Muscle of back (tissue), 13 donors: ENCODE measurements around the gene SLC25A36. TPM values are rescaled to one million over a fixed set of nuclear protein-coding genes. Genes with fewer than 3 reads are reported as not detected.

Experiments
- DNase-seq, 3 donors: peaks; one replicate each; pipeline versions ENCODE4 v3.0.0 to v3.0.0-alpha.2; 2013
- long read RNA-seq, 9 donors: transcript quantifications; one replicate each; lab custom pipeline, GENCODE V29; 2026
- polyA plus RNA-seq, 10 donors: library from polyadenylated mRNA; unstranded; fragments of 120-200 nt; gene quantifications; one replicate each; pipeline ENCODE4 v1.2.1, GENCODE V29; 2013; ENCODE audit not compliant: insufficient read length in 10 of 10

SLC25A36 gene, protein sequence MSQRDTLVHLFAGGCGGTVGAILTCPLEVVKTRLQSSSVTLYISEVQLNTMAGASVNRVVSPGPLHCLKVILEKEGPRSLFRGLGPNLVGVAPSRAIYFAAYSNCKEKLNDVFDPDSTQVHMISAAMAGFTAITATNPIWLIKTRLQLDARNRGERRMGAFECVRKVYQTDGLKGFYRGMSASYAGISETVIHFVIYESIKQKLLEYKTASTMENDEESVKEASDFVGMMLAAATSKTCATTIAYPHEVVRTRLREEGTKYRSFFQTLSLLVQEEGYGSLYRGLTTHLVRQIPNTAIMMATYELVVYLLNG
- 10 to 100 TPM; 50.6 to 96.0 (median 72.2) TPM for polyA plus RNA-seq
- long read RNA-seq, donor 1, transcript SLC25A36-201 (7 exons, 1,301 nt): major isoform, 5 of 14 reads
- long read RNA-seq, donor 1, partial matches to known transcripts: 0 of 14 reads
- long read RNA-seq, donor 1, other reads (novel, unspliced or antisense): 0 of 14 reads
- long read RNA-seq, donor 2, partial matches to known transcripts: 0 of 11 reads
- long read RNA-seq, donor 2, other reads (novel, unspliced or antisense): 0 of 11 reads
- long read RNA-seq, donor 3: 0 reads
- long read RNA-seq, donor 4, partial matches to known transcripts: 0 of 11 reads
- long read RNA-seq, donor 4, other reads (novel, unspliced or antisense): 0 of 11 reads
- long read RNA-seq, donor 5, transcript SLC25A36-208 (4 exons, 3,537 nt): major isoform, 8 of 24 reads
- long read RNA-seq, donor 5, transcript SLC25A36-213 (2 exons, 544 nt): minor isoform, 6 of 24 reads
- long read RNA-seq, donor 5, transcript SLC25A36-201 (7 exons, 1,301 nt): minor isoform, 6 of 24 reads
- long read RNA-seq, donor 5, partial matches to known transcripts: 0 of 24 reads
- long read RNA-seq, donor 5, other reads (novel, unspliced or antisense): 0 of 24 reads
- long read RNA-seq, donor 6, transcript SLC25A36-208 (4 exons, 3,537 nt): major isoform, 6 of 21 reads
- long read RNA-seq, donor 6, transcript SLC25A36-201 (7 exons, 1,301 nt): major isoform, 6 of 21 reads
- long read RNA-seq, donor 6, partial matches to known transcripts: 0 of 21 reads
- long read RNA-seq, donor 6, other reads (novel, unspliced or antisense): 0 of 21 reads
- long read RNA-seq, donor 7, transcript SLC25A36-201 (7 exons, 1,301 nt): major isoform, 6 of 12 reads
- long read RNA-seq, donor 7, partial matches to known transcripts: 0 of 12 reads
- long read RNA-seq, donor 7, other reads (novel, unspliced or antisense): 0 of 12 reads
- long read RNA-seq, donor 8, partial matches to known transcripts: 6 of 21 reads
- long read RNA-seq, donor 8, other reads (novel, unspliced or antisense): 0 of 21 reads
- long read RNA-seq, donor 9, partial matches to known transcripts: 0 of 1 reads
- long read RNA-seq, donor 9, other reads (novel, unspliced or antisense): 0 of 1 reads

GRCh38 chr3:140941434-140942220 lies at the start of gene SLC25A36:
SLC25A36 (plus strand) TSS chr3:140941836; CDS start chr3:140942055, 219 bp downstream.
- DNase-seq: peak; percentile 98 to 99 (median 99)

GRCh38 chr3:140896997-140897396 lies 44.6 kb upstream of the SLC25A36 start:
- DNase-seq: no peak

GRCh38 chr3:140898340-140899180 lies 43.1 kb upstream of the SLC25A36 start:
- DNase-seq: peak; percentile 34 to 62 (median 51)

DNA sequence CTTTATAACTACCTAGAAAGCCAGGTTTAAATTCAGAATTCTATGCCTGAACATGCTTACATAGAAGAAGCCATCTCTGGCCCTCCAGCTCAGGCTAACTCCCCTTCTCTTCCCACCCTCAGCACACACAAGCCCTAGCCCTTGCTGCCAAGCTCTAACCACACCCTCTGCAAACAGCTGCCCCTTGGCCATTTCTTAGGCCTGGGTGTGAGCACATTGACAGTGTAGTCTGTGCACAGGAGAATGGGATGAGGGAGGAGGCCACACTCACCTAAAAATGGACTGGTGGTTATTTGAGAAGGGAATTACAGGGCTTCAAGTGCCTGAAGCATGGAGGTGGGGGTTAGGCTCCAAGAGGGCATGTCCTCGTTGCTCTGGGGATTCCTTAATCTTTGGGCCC lies 42.3 kb upstream of the SLC25A36 start:
- peak in 2 of 3 donors; percentile 7 to 29 for DNase-seq

DNA sequence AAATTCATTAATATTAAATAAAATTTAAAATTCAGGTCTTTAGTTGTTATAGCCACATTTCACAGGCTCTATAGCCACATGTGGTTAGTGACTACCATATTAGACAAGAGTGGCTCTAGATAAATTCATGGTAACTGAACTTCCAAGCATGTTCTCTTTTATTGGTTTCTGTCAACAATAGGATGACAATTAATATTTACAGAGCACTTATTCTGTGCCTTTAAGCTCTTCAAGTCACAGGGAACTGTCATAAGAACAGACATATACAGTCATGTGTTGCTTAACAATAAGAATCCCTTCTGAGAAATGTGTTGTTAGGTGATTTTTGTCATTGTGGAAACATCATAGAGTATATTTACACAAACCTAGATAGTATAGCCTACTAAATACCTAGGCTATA lies 38.8 kb upstream of the SLC25A36 start:
- DNase-seq: no peak

DNA sequence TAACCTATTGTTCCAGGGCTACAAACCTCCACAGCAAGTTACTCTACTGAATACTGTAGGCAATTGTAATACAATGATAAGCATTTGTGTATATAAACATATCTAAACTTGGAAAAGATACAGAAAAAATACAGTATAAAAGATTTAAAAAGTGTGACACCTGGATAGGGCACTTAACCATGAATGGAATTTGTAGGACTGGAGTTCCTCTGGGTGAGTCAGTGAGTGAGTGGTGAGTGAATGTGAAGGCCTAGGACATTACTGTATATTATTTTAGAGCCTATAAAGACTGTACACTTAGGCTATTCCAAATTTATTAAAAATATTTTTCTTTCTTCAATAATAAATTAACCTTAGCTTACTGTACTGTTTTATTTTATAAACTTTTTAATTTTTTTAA lies 38.4 kb upstream of the SLC25A36 start:
- DNase-seq: no peak

DNA sequence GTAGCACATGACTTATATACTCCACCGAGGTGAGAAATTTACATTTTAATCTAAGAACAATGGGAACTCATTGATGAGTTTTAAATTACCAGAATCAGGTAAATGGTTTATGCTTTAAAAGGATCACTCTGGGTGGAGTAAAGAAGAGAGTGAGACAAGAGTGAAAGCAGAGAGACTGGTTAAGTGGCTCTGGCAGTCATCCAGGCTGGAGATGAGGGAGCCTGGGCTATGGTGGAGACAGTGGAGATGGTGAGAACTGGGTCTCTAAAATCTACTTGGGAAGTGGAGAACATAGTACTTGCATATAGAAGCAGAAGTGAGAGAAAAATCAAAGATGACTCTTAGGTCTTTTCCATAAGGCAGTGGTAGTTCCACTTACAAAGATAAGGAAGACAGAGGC lies 37.1 kb upstream of the SLC25A36 start:
- no peak for DNase-seq

GRCh38 chr3:140905559-140905958 lies 36.1 kb upstream of the SLC25A36 start:
- DNase-seq: no peak

DNA sequence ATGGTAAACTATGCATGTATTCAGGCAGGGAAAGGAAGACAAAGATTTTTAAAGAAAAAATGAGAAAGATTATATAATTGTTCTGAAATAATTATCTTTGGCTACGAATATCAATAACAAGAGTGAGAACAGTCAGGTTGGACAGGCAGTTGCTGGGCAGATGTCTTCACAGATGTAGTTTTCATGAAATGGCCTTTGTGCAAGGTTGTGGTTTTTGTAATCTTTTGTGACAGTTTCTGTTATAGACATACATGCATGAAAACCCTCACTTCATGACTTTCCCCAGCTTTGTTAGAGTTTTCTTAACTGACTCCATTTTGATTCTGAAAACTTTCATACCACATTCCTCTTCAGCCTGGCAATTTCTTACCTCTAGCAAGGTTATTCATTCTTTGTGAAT lies 34.9 kb upstream of the SLC25A36 start:
- no peak for DNase-seq

DNA sequence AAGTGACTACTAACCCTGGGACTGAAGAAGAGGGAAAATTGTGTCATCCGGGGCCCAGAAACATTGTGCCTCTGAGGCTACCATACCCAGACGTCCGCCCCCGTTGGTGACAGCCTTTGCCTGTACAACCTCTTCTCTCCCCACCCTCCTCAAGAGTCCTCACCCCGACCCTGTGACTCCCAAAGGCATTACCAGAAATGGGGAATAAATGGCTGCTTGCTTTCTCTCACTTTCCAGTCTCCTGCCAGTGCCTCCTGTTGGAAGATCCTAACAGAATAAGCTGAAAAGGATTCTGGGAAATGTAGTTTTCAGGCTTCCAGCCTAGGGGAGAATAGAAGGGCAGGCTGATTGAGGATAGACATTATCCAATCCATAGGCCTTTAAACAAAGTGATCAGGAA lies 30.8 kb upstream of the SLC25A36 start:
- no peak for DNase-seq

DNA sequence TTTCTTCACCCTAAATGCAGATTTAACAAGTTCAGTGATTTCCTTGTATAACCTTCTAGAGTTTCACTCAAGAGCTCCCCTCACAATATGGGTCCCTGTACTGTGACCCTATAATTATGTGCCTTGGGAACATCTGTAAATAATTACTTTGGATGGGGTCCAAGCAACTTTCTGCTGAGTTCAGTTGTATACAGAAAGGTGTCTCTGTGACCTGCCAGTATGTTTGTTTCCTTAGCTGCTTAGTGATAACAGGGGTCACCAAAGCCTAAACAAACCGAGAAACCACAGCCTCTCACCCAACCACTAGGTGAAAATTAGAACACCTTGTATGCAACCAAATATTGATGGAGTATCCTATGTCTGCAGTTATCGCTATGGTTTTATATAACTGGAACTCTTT lies 29.8 kb upstream of the SLC25A36 start:
- DNase-seq: no peak

DNA sequence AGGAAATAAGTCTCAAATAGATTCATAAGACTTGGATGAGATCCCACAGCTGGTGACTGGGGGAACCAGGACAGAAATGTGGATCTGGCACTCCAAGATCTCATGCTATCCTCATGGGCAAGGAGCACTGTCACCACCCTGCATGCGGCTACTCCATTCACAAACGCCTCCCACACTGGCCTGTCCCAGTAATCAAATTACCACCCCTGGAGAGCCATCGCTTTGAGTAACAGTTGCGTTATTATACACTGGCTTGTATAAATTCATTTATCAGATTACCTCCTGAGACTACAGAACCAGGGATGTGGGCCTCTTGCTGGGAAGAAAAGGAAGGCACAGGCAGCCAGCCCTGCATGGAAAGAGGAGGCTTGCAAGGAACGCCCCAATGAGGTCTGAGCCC lies 27.9 kb upstream of the SLC25A36 start:
- no peak for DNase-seq

DNA sequence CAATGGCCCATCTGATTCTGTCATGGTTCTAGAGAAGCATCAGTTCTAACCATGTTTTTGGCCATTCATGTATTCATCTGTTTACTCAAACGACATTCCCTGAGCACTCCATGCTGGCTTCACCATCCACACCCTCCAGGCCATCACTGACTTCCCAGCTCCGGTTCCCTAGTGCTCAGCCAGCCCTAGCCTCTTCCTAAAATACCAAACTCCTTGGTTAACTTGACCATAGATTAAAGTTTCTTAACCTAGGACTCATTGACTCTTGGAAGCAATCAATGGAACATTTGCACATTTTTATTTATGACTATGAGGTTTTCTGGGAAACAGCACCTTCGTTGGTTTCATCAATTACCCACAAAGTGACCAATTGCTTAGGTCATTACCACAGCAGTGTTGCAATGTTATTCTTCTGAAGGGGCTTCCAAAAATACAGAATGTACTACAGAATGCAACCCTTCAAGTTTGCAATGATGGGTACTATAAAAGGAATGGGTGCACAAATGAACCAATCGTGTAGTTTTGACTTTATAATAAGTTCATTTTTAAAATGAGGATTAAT lies 27.2 kb upstream of the SLC25A36 start:
- DNase-seq: no peak

GRCh38 chr3:140916603-140917002 lies 25.0 kb upstream of the SLC25A36 start:
- no peak for DNase-seq

GRCh38 chr3:140917772-140918171 lies 23.9 kb upstream of the SLC25A36 start:
- no peak for DNase-seq

GRCh38 chr3:140920029-140920428 lies 21.6 kb upstream of the SLC25A36 start:
- DNase-seq: no peak

- DNase-seq: peak in 1 of 3 donors; percentile 20
These were observed 19.0 kb upstream of the SLC25A36 start for GRCh38 chr3:140922634-140923033.

GRCh38 chr3:140924097-140924873 lies 17.4 kb upstream of the SLC25A36 start:
- peak; percentile 19 to 47 (median 36) for DNase-seq
